ENCODE results near the gene AMTN. TPM values are rescaled to one million over a fixed set of nuclear protein-coding genes. Genes with fewer than 3 reads are reported as not detected.
"Not testable (repeated sequence)": the region's sequence is repeated elsewhere in the genome, so short reads cannot be mapped to it uniquely, and the experiment has no call there.

The AMTN gene, protein sequence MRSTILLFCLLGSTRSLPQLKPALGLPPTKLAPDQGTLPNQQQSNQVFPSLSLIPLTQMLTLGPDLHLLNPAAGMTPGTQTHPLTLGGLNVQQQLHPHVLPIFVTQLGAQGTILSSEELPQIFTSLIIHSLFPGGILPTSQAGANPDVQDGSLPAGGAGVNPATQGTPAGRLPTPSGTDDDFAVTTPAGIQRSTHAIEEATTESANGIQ
- total RNA-seq (not detected), polyA plus RNA-seq (not detected)

DNA sequence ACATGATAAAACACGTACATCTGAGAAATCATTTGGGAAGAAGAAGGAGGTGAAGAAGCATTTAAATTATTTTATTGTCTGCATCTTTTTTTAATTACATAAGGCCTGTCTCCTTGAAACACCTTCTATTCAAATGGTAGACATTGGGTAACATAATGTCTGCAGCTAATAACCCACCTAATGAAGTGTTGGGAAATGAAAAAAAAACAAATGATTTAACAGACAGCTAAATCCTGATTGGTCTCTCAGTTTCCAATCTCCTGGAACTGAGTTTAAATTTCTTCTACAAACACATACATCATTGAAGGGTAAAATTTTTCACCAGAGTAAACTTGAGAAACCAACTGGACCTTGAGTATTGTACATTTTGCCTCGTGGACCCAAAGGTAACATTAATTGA is at the start of gene AMTN:
Gene AMTN (plus strand): TSS at position 301 of the 400 bp plus-strand sequence. CDS start 209 bp downstream, outside the sequence.
- Histone ChIP-seq H3K4me3 (ENCODE audit: low read depth, low read length) (no peak within 1 kb of the TSS), H3K36me3 (ENCODE audit: insufficient read depth) (no peaks in the 10 kb centered on the region), H3K4me1 (ENCODE audit: insufficient read depth) (no peaks in the 10 kb centered on the region), H3K27ac (ENCODE audit: low read depth) (no peak within 1 kb of the TSS)
- DNase-seq (ENCODE audit: extremely low spot score) = no peak
- 77% methylated on average over 2 of the region's 2 CpGs for WGBS

DNA sequence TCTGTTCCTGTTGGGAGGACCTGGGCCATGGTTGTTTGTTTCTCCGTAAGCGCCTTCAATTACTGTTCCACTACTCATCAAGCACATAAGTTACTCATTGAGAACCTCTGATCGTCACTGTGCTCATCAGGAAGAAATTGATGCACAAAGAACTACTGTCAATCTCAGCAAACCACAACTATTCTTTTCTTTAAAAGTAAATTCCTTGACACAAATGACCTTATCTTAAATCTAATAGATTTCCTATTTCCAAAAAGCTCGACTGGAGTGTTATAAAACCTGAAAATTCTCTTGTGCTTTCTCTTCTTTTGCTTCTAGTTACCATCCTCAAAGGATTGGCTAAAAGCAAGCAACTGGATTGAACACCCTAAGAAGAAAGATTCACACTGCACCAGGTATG is 46.5 kb upstream of the AMTN start, which contains the start of gene MUC7:
Gene MUC7 (plus strand): TSS at position 301 of the 400 bp plus-strand sequence. CDS start 1,825 bp downstream, outside the sequence.
- 82% methylated on average over 4 of the region's 4 CpGs for WGBS

DNA sequence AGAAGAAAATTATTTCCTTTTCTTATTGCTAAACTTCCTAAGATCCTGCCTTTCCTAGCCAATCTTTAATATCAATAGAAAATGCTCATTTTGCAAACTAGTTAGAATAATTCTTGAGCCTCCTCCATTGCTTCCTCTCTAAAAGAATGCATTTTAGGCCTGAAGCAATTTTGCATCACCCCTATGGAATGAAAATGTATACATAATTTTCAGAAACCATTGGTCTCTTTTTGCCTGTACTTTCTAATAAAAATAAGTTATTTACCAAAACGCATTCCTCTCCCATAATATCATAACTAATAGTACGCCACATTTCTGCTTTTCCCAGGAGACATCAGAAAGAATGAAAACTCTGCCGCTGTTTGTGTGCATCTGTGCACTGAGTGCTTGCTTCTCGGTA is 44.7 kb upstream of the AMTN start:
- no peak overlapping the region for H3K4me3 ChIP-seq (ENCODE audit: low read depth, low read length)
- no peaks in the 10 kb centered on the region for H3K4me1 ChIP-seq (ENCODE audit: insufficient read depth)
- no peak overlapping the region for H3K27ac ChIP-seq (ENCODE audit: low read depth)
- no peak for DNase-seq (ENCODE audit: extremely low spot score)
- WGBS = 54% methylated on average over 4 of the region's 4 CpGs
- H3K36me3 ChIP-seq (ENCODE audit: insufficient read depth) = no peaks in the 10 kb centered on the region

More for the DNA sequence above, 46.5 kb upstream of the AMTN start, which contains the start of gene MUC7:
- H3K27ac ChIP-seq (ENCODE audit: low read depth) = no peak within 1 kb of the TSS
- no peaks in the 10 kb centered on the region for H3K4me1 ChIP-seq (ENCODE audit: insufficient read depth)
- no peak within 1 kb of the TSS for H3K4me3 ChIP-seq (ENCODE audit: low read depth, low read length)
- H3K36me3 ChIP-seq (ENCODE audit: insufficient read depth) = no peaks in the 10 kb centered on the region
- DNase-seq (ENCODE audit: extremely low spot score) = no peak

DNA sequence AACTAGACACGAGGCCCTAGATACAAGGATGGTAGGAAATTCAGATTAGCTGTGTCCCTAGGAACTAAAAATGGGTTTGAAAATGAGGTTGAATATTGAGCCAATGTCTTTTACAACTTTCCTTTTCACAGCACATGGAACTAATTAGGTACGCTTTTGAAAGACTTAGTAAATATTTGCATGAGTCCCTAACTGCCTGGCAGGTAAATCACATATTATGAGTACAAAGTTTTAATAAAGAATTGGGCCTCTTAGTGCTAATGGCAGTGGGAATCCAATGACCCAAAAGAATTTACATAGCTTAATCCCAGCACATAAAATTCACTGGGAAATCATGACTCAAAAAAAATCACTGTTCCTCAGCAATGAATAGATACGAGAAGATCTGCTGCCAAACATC is 29.6 kb upstream of the AMTN start:
- Histone ChIP-seq H3K27ac (ENCODE audit: low read depth) (no peak overlapping the region), H3K36me3 (ENCODE audit: insufficient read depth) (no peaks in the 10 kb centered on the region), H3K4me1 (ENCODE audit: insufficient read depth) (no peaks in the 10 kb centered on the region), H3K4me3 (ENCODE audit: low read depth, low read length) (no peak overlapping the region)
- WGBS = 39% methylated on average over 3 of the region's 3 CpGs
- DNase-seq (ENCODE audit: extremely low spot score) = no peak

DNA sequence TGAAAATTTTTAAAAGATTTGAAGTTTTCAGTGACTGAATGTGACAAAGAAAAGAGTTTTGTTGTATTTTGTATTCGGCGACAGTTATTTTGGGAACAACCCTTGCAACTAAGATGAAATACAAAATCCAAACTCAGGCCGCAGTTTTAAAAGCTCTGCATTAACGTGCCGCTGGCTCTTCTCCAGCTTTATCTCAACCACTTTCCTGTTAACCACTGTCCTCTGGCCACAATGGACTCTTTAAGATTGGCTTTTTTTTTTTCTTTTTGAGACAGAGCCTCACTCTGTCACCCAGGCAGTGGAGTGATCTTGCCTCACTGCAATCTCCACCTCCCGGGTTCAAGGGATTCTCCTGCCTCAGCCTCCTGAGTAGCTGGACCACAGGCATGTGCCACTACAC is 22.1 kb upstream of the AMTN start:
- Histone ChIP-seq H3K36me3 (ENCODE audit: insufficient read depth) (no peaks in the 10 kb centered on the region), H3K27ac (ENCODE audit: low read depth) (no peak overlapping the region), H3K4me3 (ENCODE audit: low read depth, low read length) (no peak overlapping the region), H3K4me1 (ENCODE audit: insufficient read depth) (no peaks in the 10 kb centered on the region)
- WGBS = 62% methylated on average over 6 of the region's 6 CpGs
- DNase-seq (ENCODE audit: extremely low spot score) = no peak

DNA sequence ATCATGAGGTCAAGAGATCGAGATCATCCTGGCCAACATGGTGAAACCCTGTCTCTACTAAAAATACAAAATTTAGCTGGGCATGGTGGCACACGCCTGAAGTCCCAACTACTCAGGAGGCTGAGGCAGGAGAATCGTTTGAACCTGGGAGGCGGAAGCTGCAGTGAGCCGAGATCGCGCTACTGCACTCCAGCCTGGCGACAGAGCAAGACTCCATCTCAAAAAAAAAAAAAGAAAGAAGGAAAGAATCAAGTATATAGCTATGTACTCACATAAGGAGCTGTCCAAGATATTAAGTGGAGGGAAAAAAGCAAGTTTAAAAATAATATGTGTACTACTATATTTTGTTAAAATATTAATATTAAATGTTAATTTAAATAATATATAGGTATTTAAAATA is 16.5 kb upstream of the AMTN start:
- not testable (repeated sequence) for H3K4me3 ChIP-seq (ENCODE audit: low read depth, low read length); H3K27ac ChIP-seq (ENCODE audit: low read depth); DNase-seq (ENCODE audit: extremely low spot score); H3K4me1 ChIP-seq (ENCODE audit: insufficient read depth); H3K36me3 ChIP-seq (ENCODE audit: insufficient read depth)
- 75% methylated on average over 8 of the region's 8 CpGs for WGBS

DNA sequence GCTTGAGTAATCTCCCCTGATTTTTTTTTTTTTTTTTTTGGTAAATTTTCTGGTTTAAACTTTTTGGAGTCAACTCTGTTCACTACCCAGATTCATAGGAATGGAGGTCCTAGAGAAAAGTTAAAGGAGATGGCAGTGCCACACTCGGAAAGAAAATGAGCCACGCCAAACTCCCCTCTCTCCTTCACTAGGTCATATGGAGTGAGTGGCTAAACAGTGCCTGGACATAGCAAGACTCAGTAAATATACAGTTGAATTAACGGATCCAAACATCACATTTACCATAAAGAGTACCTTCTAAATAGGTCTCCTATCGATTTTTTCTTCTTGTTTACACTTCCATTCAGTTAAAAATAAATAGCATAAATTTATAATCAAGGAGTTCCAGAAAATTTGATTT is 13.6 kb upstream of the AMTN start:
- Histone ChIP-seq H3K4me3 (ENCODE audit: low read depth, low read length) (no peak overlapping the region), H3K36me3 (ENCODE audit: insufficient read depth) (no peaks in the 10 kb centered on the region), H3K27ac (ENCODE audit: low read depth) (no peak overlapping the region), H3K4me1 (ENCODE audit: insufficient read depth) (no peaks in the 10 kb centered on the region)
- 50% methylated on average over 4 of the region's 4 CpGs for WGBS
- no peak for DNase-seq (ENCODE audit: extremely low spot score)

DNA sequence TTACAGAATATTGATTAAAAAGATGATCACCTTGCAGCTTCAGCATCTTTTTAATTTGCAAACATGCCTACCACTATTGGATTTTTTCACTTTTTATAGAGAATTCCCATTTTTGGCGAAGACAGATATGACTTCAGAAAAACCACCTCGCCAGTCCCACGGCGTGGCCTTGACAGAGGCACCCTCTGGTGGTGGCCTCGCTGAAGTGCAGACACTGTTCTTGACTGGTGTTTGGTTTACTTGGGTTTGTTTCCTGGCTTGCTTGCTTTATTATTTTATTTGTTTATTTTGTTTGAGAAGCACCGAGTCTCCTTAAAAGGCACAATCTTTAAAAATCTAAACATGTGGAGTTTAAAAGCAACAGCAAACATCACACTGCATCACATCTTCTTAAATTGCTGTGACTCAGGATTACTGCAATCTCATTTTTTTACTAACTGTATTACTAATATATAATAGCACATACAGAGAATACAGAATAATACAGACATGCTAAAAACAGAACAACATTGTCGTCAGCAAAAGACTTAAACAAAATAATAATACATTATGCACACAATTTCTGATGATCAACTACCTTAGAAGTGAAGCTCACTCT is 13.1 kb upstream of the AMTN start:
- Histone ChIP-seq H3K27ac (ENCODE audit: low read depth) (no peak overlapping the region), H3K36me3 (ENCODE audit: insufficient read depth) (no peaks in the 10 kb centered on the region), H3K4me3 (ENCODE audit: low read depth, low read length) (no peak overlapping the region), H3K4me1 (ENCODE audit: insufficient read depth) (no peaks in the 10 kb centered on the region)
- 4% methylated on average over 7 of the region's 7 CpGs for WGBS
- DNase-seq (ENCODE audit: extremely low spot score) = no peak

DNA sequence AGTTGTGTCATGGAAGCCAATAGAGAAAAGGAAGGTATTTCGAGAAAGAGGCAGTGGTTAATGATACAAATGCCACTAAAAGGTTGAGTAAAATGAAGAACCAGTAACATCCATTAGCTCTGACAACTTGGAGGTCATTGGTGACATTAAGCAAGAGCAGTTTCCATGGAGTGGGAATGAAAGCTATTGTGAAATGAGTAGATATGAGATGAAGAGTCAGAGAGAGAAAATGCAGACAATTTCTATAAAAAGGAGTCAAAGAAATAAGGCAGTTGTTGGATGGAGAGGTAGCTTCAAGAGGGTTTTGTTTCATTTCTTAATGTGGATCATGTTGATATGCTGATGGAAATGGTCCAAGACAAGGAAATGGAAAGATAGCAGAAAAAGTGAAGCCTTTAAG is 9.6 kb upstream of the AMTN start:
- Histone ChIP-seq H3K4me1 (ENCODE audit: insufficient read depth) (no peaks in the 10 kb centered on the region), H3K36me3 (ENCODE audit: insufficient read depth) (no peaks in the 10 kb centered on the region), H3K4me3 (ENCODE audit: low read depth, low read length) (no peak overlapping the region), H3K27ac (ENCODE audit: low read depth) (no peak overlapping the region)
- WGBS = 71% methylated on average over 1 of the region's 1 CpG
- no peak for DNase-seq (ENCODE audit: extremely low spot score)

DNA sequence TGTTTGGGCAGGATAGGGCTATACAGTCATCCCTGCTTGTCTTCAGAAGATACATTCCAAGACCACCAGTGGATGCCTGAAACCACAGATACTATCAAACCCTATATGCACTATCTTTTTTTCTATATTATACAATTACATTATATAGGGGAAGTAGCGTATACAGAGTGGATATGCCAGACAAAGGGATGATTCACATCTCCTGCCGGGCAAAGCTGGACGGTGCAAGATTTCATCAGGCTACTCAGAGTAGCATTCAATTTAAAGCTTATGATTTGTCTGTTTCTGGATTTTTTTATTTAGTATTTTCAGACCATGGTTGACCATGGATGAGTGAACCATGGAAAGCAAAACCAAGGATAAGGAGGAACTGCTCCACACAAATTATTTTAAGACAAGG is 7.0 kb upstream of the AMTN start:
- no peaks in the 10 kb centered on the region for H3K36me3 ChIP-seq (ENCODE audit: insufficient read depth)
- no peak overlapping the region for H3K27ac ChIP-seq (ENCODE audit: low read depth)
- no peak for DNase-seq (ENCODE audit: extremely low spot score)
- H3K4me3 ChIP-seq (ENCODE audit: low read depth, low read length) = no peak overlapping the region
- 79% methylated on average over 3 of the region's 3 CpGs for WGBS
- H3K4me1 ChIP-seq (ENCODE audit: insufficient read depth) = no peaks in the 10 kb centered on the region

DNA sequence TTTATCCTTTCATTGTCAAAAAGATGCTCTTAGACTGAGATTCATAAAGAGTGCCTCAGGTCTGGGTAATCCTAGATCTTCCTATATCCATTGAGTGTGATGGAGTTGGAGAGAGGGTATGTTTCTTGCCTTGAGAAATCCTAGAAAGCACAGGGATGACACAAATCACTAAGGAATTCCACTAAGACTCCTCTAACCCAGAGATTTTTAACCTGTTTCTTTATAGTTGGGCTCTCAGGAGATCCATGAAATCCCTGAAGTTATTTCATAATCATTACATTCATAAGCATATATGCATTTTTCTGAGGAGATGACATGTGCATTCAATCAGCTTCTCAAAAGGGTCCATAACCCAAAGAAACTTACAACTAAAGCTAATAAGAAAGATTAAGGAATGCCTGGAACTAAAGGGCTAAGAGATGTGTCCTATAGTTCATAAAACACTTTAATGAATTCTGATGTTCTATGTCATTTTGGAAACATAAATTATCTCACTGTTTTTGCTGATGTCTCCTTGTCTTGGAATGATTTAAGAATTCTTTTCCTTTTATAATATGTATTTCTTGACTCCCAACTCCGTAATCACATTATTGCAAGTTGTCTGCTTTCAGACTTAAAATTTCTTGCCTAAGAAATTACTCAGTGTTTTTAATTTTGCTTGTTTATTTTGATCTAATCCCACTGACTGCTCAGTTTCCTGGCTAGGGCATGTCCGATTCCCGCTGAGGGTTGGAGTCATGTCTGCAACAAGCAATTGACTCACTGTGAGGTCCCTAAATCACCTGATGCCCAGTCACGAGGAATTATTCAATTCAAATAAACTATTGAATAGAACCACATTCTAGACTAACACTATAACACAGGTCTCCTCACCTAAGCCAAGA is 2.8 kb upstream of the AMTN start:
- Histone ChIP-seq H3K4me1 (ENCODE audit: insufficient read depth) (no peaks in the 10 kb centered on the region), H3K4me3 (ENCODE audit: low read depth, low read length) (no peak overlapping the region), H3K36me3 (ENCODE audit: insufficient read depth) (no peaks in the 10 kb centered on the region), H3K27ac (ENCODE audit: low read depth) (no peak overlapping the region)
- no peak for DNase-seq (ENCODE audit: extremely low spot score)
- 70% methylated on average over 4 of the region's 4 CpGs for WGBS

DNA sequence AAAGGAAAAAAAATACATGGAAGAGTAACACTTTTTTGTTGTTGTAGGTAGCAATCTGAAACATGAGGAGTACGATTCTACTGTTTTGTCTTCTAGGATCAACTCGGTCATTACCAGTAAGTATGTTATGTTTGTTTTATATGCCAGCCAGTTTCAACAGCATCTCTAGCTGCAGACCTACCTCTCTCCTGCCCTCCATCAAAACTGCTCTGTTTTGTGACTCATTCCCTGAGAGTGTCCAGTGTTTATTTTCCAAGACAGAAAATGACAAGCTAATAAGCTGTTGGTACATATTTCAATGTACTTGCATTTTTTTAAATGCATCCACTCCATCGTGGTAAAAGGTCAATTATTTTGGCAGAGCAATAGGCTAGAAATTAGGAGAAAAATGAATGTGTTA is 347 bp downstream of the AMTN start:
- Histone ChIP-seq H3K4me1 (ENCODE audit: insufficient read depth) (no peaks in the 10 kb centered on the region), H3K36me3 (ENCODE audit: insufficient read depth) (no peaks in the 10 kb centered on the region), H3K27ac (ENCODE audit: low read depth) (no peak overlapping the region), H3K4me3 (ENCODE audit: low read depth, low read length) (no peak overlapping the region)
- 73% methylated on average over 3 of the region's 3 CpGs for WGBS
- no peak for DNase-seq (ENCODE audit: extremely low spot score)

DNA sequence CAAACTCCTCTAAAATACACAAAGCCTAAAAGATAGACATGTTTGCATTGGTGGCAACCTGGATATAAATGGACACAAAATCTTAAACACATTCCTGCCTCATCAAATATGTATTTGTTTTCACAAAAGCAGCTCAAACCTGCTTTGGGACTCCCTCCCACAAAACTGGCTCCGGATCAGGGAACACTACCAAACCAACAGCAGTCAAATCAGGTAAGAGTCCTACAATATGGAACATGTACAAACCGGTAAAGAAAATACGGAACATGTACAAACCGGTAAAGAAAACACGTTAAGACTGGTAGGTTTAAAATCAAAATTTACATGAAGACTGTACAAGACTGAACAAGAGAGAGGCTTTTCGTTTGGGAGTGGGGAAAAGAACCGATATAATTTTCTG is 4.3 kb downstream of the AMTN start:
- no peak overlapping the region for H3K4me3 ChIP-seq (ENCODE audit: low read depth, low read length)
- no peak overlapping the region for H3K27ac ChIP-seq (ENCODE audit: low read depth)
- no peaks in the 10 kb centered on the region for H3K4me1 ChIP-seq (ENCODE audit: insufficient read depth)
- DNase-seq (ENCODE audit: extremely low spot score) = no peak
- WGBS = 86% methylated on average over 7 of the region's 7 CpGs
- H3K36me3 ChIP-seq (ENCODE audit: insufficient read depth) = no peaks in the 10 kb centered on the region

DNA sequence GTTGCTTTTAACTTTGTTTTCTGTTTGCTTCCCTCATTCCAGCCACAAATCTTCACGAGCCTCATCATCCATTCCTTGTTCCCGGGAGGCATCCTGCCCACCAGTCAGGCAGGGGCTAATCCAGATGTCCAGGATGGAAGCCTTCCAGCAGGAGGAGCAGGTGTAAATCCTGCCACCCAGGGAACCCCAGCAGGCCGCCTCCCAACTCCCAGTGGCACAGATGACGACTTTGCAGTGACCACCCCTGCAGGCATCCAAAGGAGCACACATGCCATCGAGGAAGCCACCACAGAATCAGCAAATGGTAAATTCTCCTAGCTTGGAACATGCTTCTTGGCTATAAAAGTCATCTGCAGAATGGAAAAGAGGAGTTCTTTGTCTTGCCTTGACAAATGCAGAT is 12.6 kb downstream of the AMTN start:
- Histone ChIP-seq H3K4me1 (ENCODE audit: insufficient read depth) (no peaks in the 10 kb centered on the region), H3K4me3 (ENCODE audit: low read depth, low read length) (no peak overlapping the region), H3K27ac (ENCODE audit: low read depth) (no peak overlapping the region), H3K36me3 (ENCODE audit: insufficient read depth) (no peaks in the 10 kb centered on the region)
- no peak for DNase-seq (ENCODE audit: extremely low spot score)
- WGBS = 65% methylated on average over 5 of the region's 5 CpGs
